ENCODE results near the gene EYS.

DNA sequence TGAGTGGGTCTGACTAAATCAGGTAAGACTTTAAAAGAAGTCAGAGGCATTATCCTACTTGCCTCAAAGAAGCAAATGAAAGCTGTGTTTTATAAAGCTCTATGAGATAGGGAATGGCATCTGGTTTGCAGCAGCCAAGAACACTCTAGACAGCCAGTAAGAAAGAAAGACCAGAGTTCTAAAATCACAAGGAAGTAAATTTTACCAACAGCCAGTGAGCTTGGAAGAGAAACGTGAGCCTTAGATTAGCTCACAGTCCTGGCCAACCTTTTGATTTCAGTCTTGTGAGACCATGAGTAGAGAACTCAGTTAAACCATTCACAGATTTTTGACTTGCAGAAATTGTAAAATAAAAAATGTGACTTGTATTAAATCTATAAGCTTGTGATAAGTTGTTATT is 693.0 kb downstream of the EYS start:
- TF ChIP-seq EZH2 (IDR thresholded peaks at IDR 0.05; ENCODE audit: insufficient read depth, poor library complexity, severe bottlenecking) (no peak), EZH2phosphoT487 (IDR thresholded peaks at IDR 0.05; ENCODE audit: insufficient read depth, low read depth) (no peak)

Data from GM23248 (cell line).